ENCODE results near the gene CHCHD6.

The CHCHD6 gene

GRCh38 chr3:127006781-127007436, 302.9 kb downstream of the CHCHD6 start:
- DNase-seq (ENCODE audit: low spot score) = no peak
- no peak for TF ChIP-seq CTCF (IDR thresholded peaks at IDR 0.05; ENCODE audit: extremely low read depth, missing control alignments)

GRCh38 chr3:127008236-127008635, 304.2 kb downstream of the CHCHD6 start:
- TF ChIP-seq CTCF (IDR thresholded peaks at IDR 0.05; ENCODE audit: extremely low read depth, missing control alignments) = no peak
- DNase-seq (ENCODE audit: low spot score) = no peak

DNA sequence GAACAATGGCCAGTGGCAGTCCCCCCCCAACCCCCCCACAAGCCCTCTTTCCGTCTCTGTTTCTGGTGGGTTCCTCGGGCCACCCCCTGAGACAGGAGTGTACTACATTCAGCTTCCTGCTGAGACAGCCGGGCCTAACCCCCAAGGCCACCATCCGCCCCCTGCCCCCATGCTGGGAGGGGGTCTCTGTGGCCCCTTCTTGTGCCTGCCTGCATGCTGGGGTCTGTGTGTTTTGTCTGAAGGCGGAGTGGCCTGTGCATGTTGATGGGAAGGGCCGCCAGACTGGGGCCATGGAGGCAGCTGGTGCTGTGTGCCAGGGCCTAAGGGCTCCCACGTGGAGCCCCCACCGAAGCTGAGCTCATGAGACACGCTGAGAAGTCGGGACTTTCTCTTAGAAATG, 305.5 kb downstream of the CHCHD6 start:
- TF ChIP-seq CTCF (IDR thresholded peaks at IDR 0.05; ENCODE audit: extremely low read depth, missing control alignments) = no peak
- DNase-seq (ENCODE audit: low spot score) = no peak

All from GM20000 (cell line).